Naive B cell (primary cell): ENCODE measurements around the gene LIN7A. TPM values are rescaled to one million over a fixed set of nuclear protein-coding genes. Genes with fewer than 3 reads are reported as not detected.
"Not testable (repeated sequence)": the region's sequence is repeated elsewhere in the genome, so short reads cannot be mapped to it uniquely, and the experiment has no call there.

ENCODE experiments used
- ATAC-seq, 2 donors: fragments of 150-1000 bp; cut with Tn5 transposase; 2 replicates each; pipeline ENCODE4 v1.10.0; 2021; ENCODE audit warnings: low read depth in 2 of 2, mild to moderate bottlenecking in 2 of 2, moderate library complexity in 2 of 2
- DNase-seq: peaks from one replicate; pipeline ENCODE4 v3.0.0; 2022
- H3K27ac Mint-ChIP-seq, 6 donors: one replicate each; pipeline ENCODE4 v1.8.0; 2020 to 2022; ENCODE audit warnings: mild to moderate bottlenecking in 6 of 6, mixed read lengths in 6 of 6, moderate library complexity in 5 of 6, inconsistent platforms in 2 of 6
- H3K27me3 Mint-ChIP-seq, 3 donors: one replicate each; pipeline ENCODE4 v1.8.0; 2021 to 2022; ENCODE audit warnings: mixed read lengths in 3 of 3, mild to moderate bottlenecking in 1 of 3
- H3K36me3 Mint-ChIP-seq, 2 donors: one replicate each; pipeline ENCODE4 v1.8.0; 2020 to 2022; ENCODE audit warnings: mixed read lengths in 2 of 2, inconsistent platforms in 1 of 2, mild to moderate bottlenecking in 1 of 2
- H3K4me1 Mint-ChIP-seq, 3 donors: one replicate each; pipeline ENCODE4 v1.8.0; 2020 to 2022; ENCODE audit warnings: mixed read lengths in 3 of 3, inconsistent platforms in 1 of 3, mild to moderate bottlenecking in 1 of 3, moderate library complexity in 1 of 3
- H3K4me3 Mint-ChIP-seq, 8 donors: one replicate each; pipeline ENCODE4 v1.8.0; 2020 to 2022; ENCODE audit warnings: mild to moderate bottlenecking in 8 of 8, mixed read lengths in 8 of 8, moderate library complexity in 8 of 8, inconsistent platforms in 2 of 8
- H3K9me3 Mint-ChIP-seq, 7 donors: one replicate each; pipeline ENCODE4 v1.8.0; 2020 to 2022; ENCODE audit warnings: mixed read lengths in 7 of 7, mild to moderate bottlenecking in 5 of 7, inconsistent platforms in 2 of 7, moderate library complexity in 1 of 7
- polyA plus RNA-seq, 6 donors: library from polyadenylated mRNA; unstranded; fragments of 300-500 nt; fragmentation: Illumina TruSeq; gene quantifications; one replicate each; pipeline ENCODE4 v1.2.3, GENCODE V29; 2021; ENCODE audit warnings: low read depth in 6 of 6

LIN7A gene
- polyA plus RNA-seq, 6 donors from 2014 or later = 2.2 TPM; not detected in 5

GRCh38 chr12:80810874-80811273, 126.9 kb downstream of the LIN7A start:
- Mint-ChIP-seq H3K4me3 (no peak overlapping the region), H3K27me3 (no peaks in the 10 kb centered on the region), H3K9me3 (peaks cover 0 to 2% (median 0%) of the 10 kb centered on the region in 7 donors), H3K36me3 (no peaks in the 10 kb centered on the region), H3K27ac (no peak overlapping the region), H3K4me1 (no peaks in the 10 kb centered on the region)
- no peak for DNase-seq
- ATAC-seq = no peak

- peaks cover 0 to 5% (median 2%) of the 10 kb centered on the region in 7 donors for H3K9me3 Mint-ChIP-seq
- H3K4me1 Mint-ChIP-seq = no peaks in the 10 kb centered on the region
- H3K27me3 Mint-ChIP-seq = no peaks in the 10 kb centered on the region
- no peak overlapping the region for H3K4me3 Mint-ChIP-seq
- no peaks in the 10 kb centered on the region for H3K36me3 Mint-ChIP-seq
- ATAC-seq (no peak), DNase-seq (no peak)
- H3K27ac Mint-ChIP-seq = no peak overlapping the region
Observed at GRCh38 chr12:80807640-80808288, 130.0 kb downstream of the LIN7A start.

- H3K27ac Mint-ChIP-seq = peak overlapping the region in 1 of 6 donors; percentile 13
- H3K36me3 Mint-ChIP-seq = no peaks in the 10 kb centered on the region
- H3K4me3 Mint-ChIP-seq = no peak overlapping the region
- DNase-seq (no peak), ATAC-seq (no peak)
- H3K27me3 Mint-ChIP-seq = no peaks in the 10 kb centered on the region
- peaks cover 0 to 9% (median 2%) of the 10 kb centered on the region in 7 donors for H3K9me3 Mint-ChIP-seq
- no peaks in the 10 kb centered on the region for H3K4me1 Mint-ChIP-seq
Observed at GRCh38 chr12:80805106-80805505, 132.6 kb downstream of the LIN7A start.

- H3K4me1 Mint-ChIP-seq = no peaks in the 10 kb centered on the region
- peaks cover 0 to 9% (median 4%) of the 10 kb centered on the region in 7 donors for H3K9me3 Mint-ChIP-seq
- H3K4me3 Mint-ChIP-seq = no peak overlapping the region
- no peaks in the 10 kb centered on the region for H3K27me3 Mint-ChIP-seq
- DNase-seq (no peak), ATAC-seq (no peak)
- H3K27ac Mint-ChIP-seq = no peak overlapping the region
- no peaks in the 10 kb centered on the region for H3K36me3 Mint-ChIP-seq
Observed at GRCh38 chr12:80802652-80803400, 134.9 kb downstream of the LIN7A start.

- no peak for DNase-seq
- no peaks in the 10 kb centered on the region for H3K36me3 Mint-ChIP-seq
- no peaks in the 10 kb centered on the region for H3K27me3 Mint-ChIP-seq
- no peak overlapping the region for H3K27ac Mint-ChIP-seq
- H3K4me3 Mint-ChIP-seq = no peak overlapping the region
- no peak for ATAC-seq
- H3K9me3 Mint-ChIP-seq = peaks cover 0 to 5% (median 3%) of the 10 kb centered on the region in 7 donors
- H3K4me1 Mint-ChIP-seq = no peaks in the 10 kb centered on the region
Observed at GRCh38 chr12:80798281-80798680, 139.5 kb downstream of the LIN7A start.

- no peaks in the 10 kb centered on the region for H3K4me1 Mint-ChIP-seq
- no peaks in the 10 kb centered on the region for H3K36me3 Mint-ChIP-seq
- no peak overlapping the region for H3K27ac Mint-ChIP-seq
- H3K4me3 Mint-ChIP-seq = no peak overlapping the region
- peaks cover 0 to 4% (median 0%) of the 10 kb centered on the region in 7 donors for H3K9me3 Mint-ChIP-seq
- ATAC-seq (no peak), DNase-seq (no peak)
- no peaks in the 10 kb centered on the region for H3K27me3 Mint-ChIP-seq
Observed at GRCh38 chr12:80794551-80794950, 143.2 kb downstream of the LIN7A start.

- ATAC-seq = no peak
- H3K27ac Mint-ChIP-seq = no peak overlapping the region
- H3K9me3 Mint-ChIP-seq = peaks cover 0 to 4% (median 0%) of the 10 kb centered on the region in 7 donors
Observed at GRCh38 chr12:80792861-80793260, 144.9 kb downstream of the LIN7A start.

GRCh38 chr12:80791863-80792262, 145.9 kb downstream of the LIN7A start:
- ATAC-seq (no peak), DNase-seq (no peak)
- Mint-ChIP-seq H3K4me1 (no peaks in the 10 kb centered on the region), H3K27me3 (no peaks in the 10 kb centered on the region), H3K27ac (no peak overlapping the region), H3K9me3 (peaks cover 0 to 13% (median 2%) of the 10 kb centered on the region in 7 donors), H3K36me3 (no peaks in the 10 kb centered on the region), H3K4me3 (no peak overlapping the region)

More at GRCh38 chr12:80792861-80793260, 144.9 kb downstream of the LIN7A start:
- DNase-seq = no peak
- no peaks in the 10 kb centered on the region for H3K4me1 Mint-ChIP-seq
- no peaks in the 10 kb centered on the region for H3K36me3 Mint-ChIP-seq
- no peak overlapping the region for H3K4me3 Mint-ChIP-seq
- H3K27me3 Mint-ChIP-seq = no peaks in the 10 kb centered on the region

GRCh38 chr12:80788407-80788806, 149.3 kb downstream of the LIN7A start:
- not testable (repeated sequence) for DNase-seq, H3K27me3 Mint-ChIP-seq, ATAC-seq, H3K4me3 Mint-ChIP-seq, H3K27ac Mint-ChIP-seq, H3K4me1 Mint-ChIP-seq, H3K36me3 Mint-ChIP-seq
- peaks cover 0 to 27% (median 4%) of the 10 kb centered on the region in 7 donors for H3K9me3 Mint-ChIP-seq

- H3K27me3 Mint-ChIP-seq, H3K4me1 Mint-ChIP-seq, H3K36me3 Mint-ChIP-seq, ATAC-seq, DNase-seq, H3K4me3 Mint-ChIP-seq, H3K27ac Mint-ChIP-seq: not testable (repeated sequence)
- H3K9me3 Mint-ChIP-seq = peaks cover 0 to 34% (median 6%) of the 10 kb centered on the region in 7 donors
Observed at GRCh38 chr12:80782963-80783470, 154.7 kb downstream of the LIN7A start.

- H3K9me3 Mint-ChIP-seq = peaks cover 0 to 32% (median 5%) of the 10 kb centered on the region in 7 donors
- no peaks in the 10 kb centered on the region for H3K27me3 Mint-ChIP-seq
Observed at GRCh38 chr12:80781313-80781712, 156.4 kb downstream of the LIN7A start.

GRCh38 chr12:80780746-80781145, 157.0 kb downstream of the LIN7A start:
- DNase-seq = no peak
- Mint-ChIP-seq H3K9me3 (peaks cover 0 to 32% (median 8%) of the 10 kb centered on the region in 7 donors), H3K36me3 (no peaks in the 10 kb centered on the region), H3K27ac (no peak overlapping the region), H3K27me3 (no peaks in the 10 kb centered on the region), H3K4me3 (no peak overlapping the region), H3K4me1 (no peaks in the 10 kb centered on the region)
- ATAC-seq = no peak

More at GRCh38 chr12:80781313-80781712, 156.4 kb downstream of the LIN7A start:
- DNase-seq = no peak
- no peak for ATAC-seq
- H3K27ac Mint-ChIP-seq = no peak overlapping the region
- H3K4me1 Mint-ChIP-seq = no peaks in the 10 kb centered on the region
- H3K36me3 Mint-ChIP-seq = no peaks in the 10 kb centered on the region
- no peak overlapping the region for H3K4me3 Mint-ChIP-seq

GRCh38 chr12:80778005-80778541, 159.7 kb downstream of the LIN7A start:
- no peak for DNase-seq
- Mint-ChIP-seq H3K27ac (no peak overlapping the region), H3K9me3 (peaks cover 4 to 17% (median 5%) of the 10 kb centered on the region in 7 donors), H3K27me3 (no peaks in the 10 kb centered on the region), H3K4me1 (no peaks in the 10 kb centered on the region), H3K36me3 (no peaks in the 10 kb centered on the region), H3K4me3 (no peak overlapping the region)
- ATAC-seq = no peak

- ATAC-seq (no peak), DNase-seq (no peak)
- Mint-ChIP-seq H3K27me3 (no peaks in the 10 kb centered on the region), H3K4me3 (no peak overlapping the region), H3K36me3 (no peaks in the 10 kb centered on the region), H3K4me1 (no peaks in the 10 kb centered on the region), H3K27ac (no peak overlapping the region), H3K9me3 (peaks cover 2 to 16% (median 7%) of the 10 kb centered on the region in 7 donors)
Observed at GRCh38 chr12:80777587-80777986, 160.1 kb downstream of the LIN7A start.
